HepG2 (cell line): ENCODE results near the gene ZIC4. TPM values are rescaled to one million over a fixed set of nuclear protein-coding genes. Genes with fewer than 3 reads are reported as not detected.

Source experiments
- ATAC-seq: fragments of 200-7000 bp; cut with Tn5 transposase; 3 replicates; pipeline ENCODE4 v1.9.1; 2020; ENCODE audit warnings: mild to moderate bottlenecking, moderate library complexity
- BruUV-seq: library from RNA; stranded (reverse); fragments of 400-500 nt; replicated peaks from 2 replicates; lab custom pipeline; 2021; lab: Mats Ljungman, UMichigan
- CTCF ChIA-PET: fragments of 300-600 bp; formaldehyde crosslinking; extraction: SDS; loops from one replicate; lab custom pipeline; 2021; ENCODE audit warnings: low total read pairs, inconsistent platforms, low intra/inter-chr PET ratio; lab: Yijun Ruan, JAX
- POLR2A ChIA-PET: fragments of 350-600 bp; sonication (Branson Sonifier 250); formaldehyde crosslinking; loops from one replicate; lab custom pipeline; 2020; ENCODE audit warnings: antibody characterized with exemption, inconsistent platforms; lab: Yijun Ruan, JAX
- DNase-seq: peaks from one replicate; pipeline ENCODE4 v3.0.0-alpha.2; 2015; ENCODE audit warnings: low spot score
- FAIRE-seq: peaks from 3 replicates; lab custom pipeline; 2011; peaks lifted over from hg19 to GRCh38; lab: Jason Lieb, UNC
- H2AFZ ChIP-seq: one replicate; pipeline ENCODE4 v1.6.1; 2011; ENCODE audit warnings: low read length, inconsistent platforms
- H3K27ac ChIP-seq: fragments of 300-600 bp; 3 replicates; pipeline ENCODE4 v1.8.0; 2011; ENCODE audit warnings: mixed run types, mild to moderate bottlenecking, mixed read lengths, low read length, inconsistent platforms; ENCODE audit not compliant: insufficient read depth; ENCODE audit errors: extremely low read length
- H3K27me3 ChIP-seq, 2 experiments: fragments of 200-600 bp in 1 of 2; 2 replicates in 1 of 2; 3 replicates in 1 of 2; pipeline versions ENCODE4 v1.6.0 to v1.8.0; 2011; ENCODE audit warnings: low read length in 2 of 2, mild to moderate bottlenecking in 2 of 2, moderate library complexity in 2 of 2, inconsistent platforms in 1 of 2; ENCODE audit not compliant: insufficient read depth in 2 of 2, control insufficient read depth in 1 of 2
- H3K36me3 ChIP-seq, 2 experiments: fragments of 200-600 bp in 1 of 2; replicated peaks in 1 of 2; 2 replicates in 1 of 2; 3 replicates in 1 of 2; pipeline versions ENCODE4 v1.5.1 to v1.8.0; 2011; ENCODE audit warnings: low read length in 2 of 2, inconsistent platforms in 1 of 2; ENCODE audit not compliant: insufficient read depth in 2 of 2, control insufficient read depth in 1 of 2
- H3K4me1 ChIP-seq: 2 replicates; pipeline ENCODE4 v1.5.1; 2012; ENCODE audit warnings: low read length, inconsistent platforms; ENCODE audit not compliant: insufficient read depth
- H3K4me2 ChIP-seq: 2 replicates; pipeline ENCODE4 v1.6.0; 2011; ENCODE audit warnings: low read depth, low read length, inconsistent platforms
- H3K4me3 ChIP-seq, 3 experiments: fragments of 200-600 bp in 1 of 3; sonication (generic), shearing (Covaris generic) in 1 of 3; replicated peaks in 1 of 3; 2 replicates each; pipeline ENCODE4 v1.5.1; 2011 to 2016; ENCODE audit warnings: low read length in 3 of 3, inconsistent platforms in 2 of 3, low read depth in 2 of 3, mild to moderate bottlenecking in 2 of 3, control low read depth in 1 of 3, mixed read lengths in 1 of 3; ENCODE audit not compliant: insufficient read depth in 1 of 3
- H3K79me2 ChIP-seq: one replicate; pipeline ENCODE4 v1.6.1; 2011; ENCODE audit warnings: low read length, inconsistent platforms; ENCODE audit not compliant: insufficient read depth
- H3K9ac ChIP-seq: 2 replicates; pipeline ENCODE4 v1.6.0; 2011; ENCODE audit warnings: mild to moderate bottlenecking, low read depth, low read length, inconsistent platforms; ENCODE audit not compliant: insufficient read depth
- H3K9me3 ChIP-seq: 2 replicates; pipeline ENCODE4 v1.5.1; 2012; ENCODE audit warnings: mild to moderate bottlenecking, low read length
- H4K20me1 ChIP-seq: 2 replicates; pipeline ENCODE4 v1.6.0; 2011; ENCODE audit warnings: inconsistent platforms, mild to moderate bottlenecking, low read length, moderate library complexity; ENCODE audit not compliant: insufficient read depth
- AGO1 ChIP-seq: fragments of 200-400 bp; formaldehyde crosslinking; IDR thresholded peaks from 2 replicates; pipeline ENCODE4 v1.6.1; 2017; ENCODE audit warnings: mild to moderate bottlenecking, low read depth, low read length, moderate library complexity; ENCODE audit not compliant: poor library complexity, severe bottlenecking
- CCAR2 ChIP-seq: fragments of 200-400 bp; formaldehyde crosslinking; optimal IDR thresholded peaks from 2 replicates; pipeline ENCODE3; 2018; ENCODE audit warnings: low read depth, mild to moderate bottlenecking, low read length, moderate library complexity
- GATA4 ChIP-seq: sonication (generic); IDR thresholded peaks from 2 replicates; pipeline ENCODE4 v1.6.1; 2016; ENCODE audit warnings: antibody characterized with exemption, low read depth, borderline replicate concordance
- JARID2 ChIP-seq: sonication (generic); formaldehyde crosslinking; IDR thresholded peaks from 2 replicates; pipeline ENCODE4 v1.8.1; 2023; ENCODE audit warnings: missing genetic modification reagents, inconsistent platforms; ENCODE audit not compliant: insufficient replicate concordance
- MTF1 ChIP-seq: sonication (generic); formaldehyde crosslinking; IDR thresholded peaks from 2 replicates; pipeline ENCODE4 v1.5.0; 2020; ENCODE audit warnings: missing genetic modification reagents
- STAG1 ChIP-seq: sonication (generic); formaldehyde crosslinking; IDR thresholded peaks from 2 replicates; pipeline ENCODE4 v1.4.0; 2020; ENCODE audit warnings: missing genetic modification reagents
- THYN1 ChIP-seq: sonication (generic); formaldehyde crosslinking; IDR thresholded peaks from 2 replicates; pipeline ENCODE4 v1.8.1; 2023; ENCODE audit warnings: low read depth, mild to moderate bottlenecking, moderate library complexity, missing genetic modification reagents, borderline replicate concordance
- U2AF2 ChIP-seq: fragments of 200-400 bp; formaldehyde crosslinking; IDR thresholded peaks from 2 replicates; pipeline ENCODE4 v1.6.1; 2017; ENCODE audit warnings: low read depth, mild to moderate bottlenecking, low read length
- ZBTB7B ChIP-seq: sonication (generic); formaldehyde crosslinking; IDR thresholded peaks from 2 replicates; pipeline ENCODE4 v1.4.0; 2020; ENCODE audit warnings: missing genetic modification reagents
- ZNF205 ChIP-seq: IDR thresholded peaks from 2 replicates; pipeline ENCODE4 v1.6.1; 2018; ENCODE audit warnings: missing biosample characterization, missing genetic modification reagents
- ZNF260 ChIP-seq: sonication (generic); formaldehyde crosslinking; IDR thresholded peaks from 2 replicates; pipeline ENCODE4 v1.4.0; 2020; ENCODE audit warnings: missing genetic modification reagents, low read depth, mild to moderate bottlenecking, borderline replicate concordance
- ZNF607 ChIP-seq: sonication (generic); formaldehyde crosslinking; IDR thresholded peaks from 2 replicates; pipeline ENCODE4 v1.5.1; 2020; ENCODE audit warnings: missing genetic modification reagents, mild to moderate bottlenecking, borderline replicate concordance
- ZNF749 ChIP-seq: sonication (generic); formaldehyde crosslinking; IDR thresholded peaks from 2 replicates; pipeline ENCODE4 v1.8.0; 2022; ENCODE audit warnings: mild to moderate bottlenecking, missing genetic modification reagents, moderate library complexity, borderline replicate concordance
- WGBS: methylation state at CpG from one replicate; pipeline ENCODE4 v1.1.6; 2017; ENCODE audit warnings: low lambda C conversion rate; 5-methylcytosine and 5-hydroxymethylcytosine counted together
- in situ Hi-C: cut with HindIII; loops from 2 replicates; pipeline ENCODE4 v1.10.0; 2017; ENCODE audit warnings: low pct_unique_long_range_greater_than_20kb; ENCODE audit not compliant: extremely low pct_ligation_motif_present
- intact Hi-C: fragments of 100-400 bp; cut with micrococcal nuclease; formaldehyde crosslinking; loops from one replicate; pipeline ENCODE4 v1.10.0; 2022; ENCODE audit not compliant: unreplicated experiment
- polyA plus RNA-seq, 8 experiments: library from polyadenylated mRNA; depleted of rRNA in 3 of 8; stranded (reverse) in 7 of 8; unstranded in 1 of 8; fragments of >200 nt; fragmentation: Illumina TruSeq in 4 of 8; extraction: Trizol in 4 of 8; gene quantifications; 2 replicates each; pipeline versions ENCODE4 v1.2.1 to v1.2.3, GENCODE V29; 2011 to 2016; ENCODE audit warnings: low read depth in 4 of 8, missing spikeins in 1 of 8, mixed read lengths in 1 of 8; ENCODE audit not compliant: insufficient read depth in 1 of 8
- total RNA-seq, 5 experiments: library from RNA; depleted of rRNA; stranded (reverse); fragments of >200 nt; fragmentation: Illumina TruSeq; extraction: Trizol; gene quantifications; 2 replicates each; pipeline ENCODE4 v1.2.3, GENCODE V29; 2016; ENCODE audit warnings: low read depth in 1 of 5
- TF ChIP-seq, protein P1 (sequence below): sonication (generic); formaldehyde crosslinking; IDR thresholded peaks from 2 replicates; pipeline ENCODE4 v1.5.0; 2020; ENCODE audit warnings: missing genetic modification reagents
- TF ChIP-seq, protein P2 (sequence below): sonication (generic); formaldehyde crosslinking; IDR thresholded peaks from 2 replicates; pipeline ENCODE4 v1.8.0; 2022; ENCODE audit warnings: mild to moderate bottlenecking, missing genetic modification reagents, moderate library complexity

ZIC4 gene
- total and polyA plus RNA-seq, 2 of the 13 experiments (the other 11 are each of a cell fraction or from before 2014, with no cell fraction given) = not detected

DNA sequence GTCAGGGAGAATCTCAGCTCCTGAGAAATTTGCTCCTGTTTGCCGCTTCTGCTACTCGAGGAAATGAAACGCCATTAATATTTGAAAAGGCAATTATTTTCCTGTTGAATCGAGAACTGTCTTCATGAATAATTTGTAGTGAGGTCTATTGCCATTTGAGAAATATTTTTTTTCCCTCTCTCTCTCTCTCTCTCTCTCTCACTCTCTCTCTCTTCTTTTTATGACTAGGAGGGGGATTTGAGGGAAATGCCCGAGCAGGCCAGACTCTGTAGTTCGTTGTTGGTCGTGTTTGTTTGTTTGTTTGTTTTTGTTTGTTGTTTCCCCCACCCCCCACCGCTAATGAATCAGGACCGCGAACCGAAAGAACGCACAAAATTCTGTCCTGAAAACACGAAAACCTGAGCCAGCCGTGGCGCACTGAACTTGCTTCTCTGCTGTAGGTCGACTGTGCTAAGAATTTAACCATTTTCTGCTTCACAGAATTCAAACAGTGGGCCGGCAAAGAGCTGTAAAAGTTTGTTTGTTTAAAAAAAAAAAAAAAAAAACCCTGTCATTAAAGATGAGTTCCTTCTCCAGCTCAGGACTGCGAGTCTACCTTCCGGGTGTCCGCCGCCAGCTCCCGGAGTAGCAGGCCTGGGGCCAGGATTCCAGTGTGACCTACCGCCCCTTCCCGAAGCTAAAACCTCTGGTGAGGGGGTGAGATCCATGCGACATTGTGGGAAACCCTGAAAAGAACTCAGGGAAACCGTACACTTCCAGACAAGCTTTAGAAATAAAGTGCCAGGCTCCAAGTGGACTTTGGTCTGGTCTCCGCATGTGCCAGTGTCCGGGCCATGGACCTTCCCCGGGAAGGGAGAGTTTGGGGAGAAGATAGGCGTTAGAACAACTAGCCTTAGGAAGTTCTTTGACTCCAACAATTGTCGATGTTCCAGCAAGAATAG is 12.1 kb downstream of the ZIC4 start:
- Histone ChIP-seq H3K27me3 (peaks cover 1 to 26% of the 10 kb centered on the region in 2 experiments), H3K4me2 (no peak overlapping the region), H3K4me3 (no peak overlapping the region), H3K4me1 (no peaks in the 10 kb centered on the region), H3K36me3 (no peaks in the 10 kb centered on the region), H3K27ac (no peak overlapping the region), H3K9me3 (no peaks in the 10 kb centered on the region)
- in situ Hi-C loops = no loop called here
- intact Hi-C loops = no loop called here
- ChIA-PET CTCF (no interaction called here), POLR2A (no interaction called here)
- no peak for ATAC-seq
- DNase-seq = no peak
- FAIRE-seq = no peak
- 50% methylated on average over 31 of the region's 31 CpGs for WGBS
- no TSS peak for BruUV-seq
- no peak for TF ChIP-seq AGO1
- no peak for TF ChIP-seq ZBTB7B (CRISPR knock-in tag)
- no peak for TF ChIP-seq ZNF260
- no peak for TF ChIP-seq U2AF2
- TF ChIP-seq, all 625 proteins: peak for 0
- Histone ChIP-seq H2AFZ (no peak overlapping the region), H3K9ac (no peak overlapping the region), H3K79me2 (no peaks in the 10 kb centered on the region), H4K20me1 (no peaks in the 10 kb centered on the region)

GRCh38 chr3:147393261-147393942 is 12.9 kb downstream of the ZIC4 start:
- H2AFZ ChIP-seq = no peak overlapping the region
- ATAC-seq (no peak), FAIRE-seq (no peak), DNase-seq (no peak)
- 78% methylated on average over 43 of the region's 54 CpGs for WGBS
- H4K20me1 ChIP-seq = no peaks in the 10 kb centered on the region
- H3K9me3 ChIP-seq = no peaks in the 10 kb centered on the region
- no peak overlapping the region for H3K4me2 ChIP-seq
- no peak overlapping the region for H3K27ac ChIP-seq
- H3K4me3 ChIP-seq = no peak overlapping the region
- H3K79me2 ChIP-seq = no peaks in the 10 kb centered on the region
- in situ Hi-C loops (no loop called here), intact Hi-C loops (no loop called here)
- no peak overlapping the region for H3K9ac ChIP-seq
- peaks cover 1 to 29% of the 10 kb centered on the region in 2 experiments for H3K27me3 ChIP-seq
- H3K36me3 ChIP-seq = no peaks in the 10 kb centered on the region
- CTCF ChIA-PET = no interaction called here
- POLR2A ChIA-PET = no interaction called here
- H3K4me1 ChIP-seq = no peaks in the 10 kb centered on the region
- no TSS peak for BruUV-seq
- TF ChIP-seq, protein P1, sequence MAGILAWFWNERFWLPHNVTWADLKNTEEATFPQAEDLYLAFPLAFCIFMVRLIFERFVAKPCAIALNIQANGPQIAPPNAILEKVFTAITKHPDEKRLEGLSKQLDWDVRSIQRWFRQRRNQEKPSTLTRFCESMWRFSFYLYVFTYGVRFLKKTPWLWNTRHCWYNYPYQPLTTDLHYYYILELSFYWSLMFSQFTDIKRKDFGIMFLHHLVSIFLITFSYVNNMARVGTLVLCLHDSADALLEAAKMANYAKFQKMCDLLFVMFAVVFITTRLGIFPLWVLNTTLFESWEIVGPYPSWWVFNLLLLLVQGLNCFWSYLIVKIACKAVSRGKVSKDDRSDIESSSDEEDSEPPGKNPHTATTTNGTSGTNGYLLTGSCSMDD (CRISPR knock-in tag) = no peak
- TF ChIP-seq STAG1 (no peak), MTF1 (CRISPR knock-in tag) (no peak), ZNF607 (CRISPR knock-in tag) (no peak), THYN1 (CRISPR knock-in tag) (no peak), ZNF749 (CRISPR knock-in tag) (no peak), JARID2 (CRISPR knock-in tag) (no peak), GATA4 (no peak), CCAR2 (no peak), ZNF205 (CRISPR knock-in tag) (no peak)
- TF ChIP-seq, protein P2, sequence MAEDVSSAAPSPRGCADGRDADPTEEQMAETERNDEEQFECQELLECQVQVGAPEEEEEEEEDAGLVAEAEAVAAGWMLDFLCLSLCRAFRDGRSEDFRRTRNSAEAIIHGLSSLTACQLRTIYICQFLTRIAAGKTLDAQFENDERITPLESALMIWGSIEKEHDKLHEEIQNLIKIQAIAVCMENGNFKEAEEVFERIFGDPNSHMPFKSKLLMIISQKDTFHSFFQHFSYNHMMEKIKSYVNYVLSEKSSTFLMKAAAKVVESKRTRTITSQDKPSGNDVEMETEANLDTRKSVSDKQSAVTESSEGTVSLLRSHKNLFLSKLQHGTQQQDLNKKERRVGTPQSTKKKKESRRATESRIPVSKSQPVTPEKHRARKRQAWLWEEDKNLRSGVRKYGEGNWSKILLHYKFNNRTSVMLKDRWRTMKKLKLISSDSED (CRISPR knock-in tag) = no peak
